MM.1S (cell line): ENCODE data around the gene TTC13.

Source experiments
- CTCF ChIP-seq: fragments of 300-600 bp; sonication (generic); IDR thresholded peaks from 2 replicates; pipeline ENCODE4 v1.5.1; 2016; ENCODE audit warnings: antibody characterized with exemption, low read length, mixed read lengths
- EZH2 ChIP-seq: fragments of 300-600 bp; sonication (generic); optimal IDR thresholded peaks from 2 replicates; pipeline ENCODE3; 2017; ENCODE audit warnings: low read depth, mild to moderate bottlenecking, antibody characterized with exemption, low read length, mixed read lengths
- EZH2phosphoT487 ChIP-seq: fragments of 300-600 bp; sonication (generic); IDR thresholded peaks from 2 replicates; pipeline ENCODE4 v1.6.1; 2018; ENCODE audit warnings: antibody characterized with exemption, low read length

GRCh38 chr1:230994860-230995259 is 16.2 kb upstream of the TTC13 start:
- TF ChIP-seq CTCF (no peak), EZH2 (no peak), EZH2phosphoT487 (no peak)
